ENCODE results near the gene SH3TC1.

Gene SH3TC1

GRCh38 chr4:8247047-8247930, 48.2 kb downstream of the SH3TC1 start:
- no peak for DNase-seq

GRCh38 chr4:8248091-8248490, 49.0 kb downstream of the SH3TC1 start:
- DNase-seq = no peak

- DNase-seq = no peak
Measured at GRCh38 chr4:8250227-8250626, 51.1 kb downstream of the SH3TC1 start.

GRCh38 chr4:8250637-8251036, 51.5 kb downstream of the SH3TC1 start:
- DNase-seq = no peak

- DNase-seq = no peak
Measured at GRCh38 chr4:8251110-8251883, 52.2 kb downstream of the SH3TC1 start.

GRCh38 chr4:8252301-8253173, 53.4 kb downstream of the SH3TC1 start:
- no peak for DNase-seq

- DNase-seq = no peak
Measured at GRCh38 chr4:8254076-8254475, 55.0 kb downstream of the SH3TC1 start.

GRCh38 chr4:8255698-8256441, 56.8 kb downstream of the SH3TC1 start:
- DNase-seq = no peak

- no peak for DNase-seq
Measured at GRCh38 chr4:8257854-8258253, 58.8 kb downstream of the SH3TC1 start.

GRCh38 chr4:8258552-8259212, 59.6 kb downstream of the SH3TC1 start:
- DNase-seq = no peak

GRCh38 chr4:8259743-8260430, 60.8 kb downstream of the SH3TC1 start:
- no peak for DNase-seq

- no peak for DNase-seq
Measured at GRCh38 chr4:8260656-8261111, 61.6 kb downstream of the SH3TC1 start.

- no peak for DNase-seq
Measured at GRCh38 chr4:8261851-8262535, 62.9 kb downstream of the SH3TC1 start.

- DNase-seq = no peak
Measured at GRCh38 chr4:8262637-8263322, 63.7 kb downstream of the SH3TC1 start.

GRCh38 chr4:8263397-8263796, 64.3 kb downstream of the SH3TC1 start:
- DNase-seq = no peak

GRCh38 chr4:8264106-8264505, 65.0 kb downstream of the SH3TC1 start:
- DNase-seq = no peak

- DNase-seq = no peak
Measured at GRCh38 chr4:8265171-8265929, 66.3 kb downstream of the SH3TC1 start.

- no peak for DNase-seq
Measured at GRCh38 chr4:8266088-8266487, 67.0 kb downstream of the SH3TC1 start.

GRCh38 chr4:8266508-8266907, 67.4 kb downstream of the SH3TC1 start:
- no peak for DNase-seq
